Measurements from ENCODE around the gene CASTOR2.

- TF ChIP-seq, protein P1, sequence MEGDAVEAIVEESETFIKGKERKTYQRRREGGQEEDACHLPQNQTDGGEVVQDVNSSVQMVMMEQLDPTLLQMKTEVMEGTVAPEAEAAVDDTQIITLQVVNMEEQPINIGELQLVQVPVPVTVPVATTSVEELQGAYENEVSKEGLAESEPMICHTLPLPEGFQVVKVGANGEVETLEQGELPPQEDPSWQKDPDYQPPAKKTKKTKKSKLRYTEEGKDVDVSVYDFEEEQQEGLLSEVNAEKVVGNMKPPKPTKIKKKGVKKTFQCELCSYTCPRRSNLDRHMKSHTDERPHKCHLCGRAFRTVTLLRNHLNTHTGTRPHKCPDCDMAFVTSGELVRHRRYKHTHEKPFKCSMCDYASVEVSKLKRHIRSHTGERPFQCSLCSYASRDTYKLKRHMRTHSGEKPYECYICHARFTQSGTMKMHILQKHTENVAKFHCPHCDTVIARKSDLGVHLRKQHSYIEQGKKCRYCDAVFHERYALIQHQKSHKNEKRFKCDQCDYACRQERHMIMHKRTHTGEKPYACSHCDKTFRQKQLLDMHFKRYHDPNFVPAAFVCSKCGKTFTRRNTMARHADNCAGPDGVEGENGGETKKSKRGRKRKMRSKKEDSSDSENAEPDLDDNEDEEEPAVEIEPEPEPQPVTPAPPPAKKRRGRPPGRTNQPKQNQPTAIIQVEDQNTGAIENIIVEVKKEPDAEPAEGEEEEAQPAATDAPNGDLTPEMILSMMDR (IDR thresholded peaks at IDR 0.05): no peak
- no peak for TF ChIP-seq POLR2A (IDR thresholded peaks at IDR 0.05)
Measured at GRCh38 chr7:75010036-75010435, 45.5 kb downstream of the CASTOR2 start.

Data from right lobe of liver (tissue), 4 donors.